ENCODE data around the gene DLGAP1. TPM values are rescaled to one million over a fixed set of nuclear protein-coding genes. Genes with fewer than 3 reads are reported as not detected.

DLGAP1 gene
- total RNA-seq, 1 experiment from 2014 or later, result 0.39 TPM

- BruUV-seq (replicated peaks), result no TSS peak
- Histone ChIP-seq H3K4me2 (ENCODE audit: low read length) (no peak overlapping the region), H2AFZ (ENCODE audit: low read depth, low read length, poor library complexity, severe bottlenecking) (no peak overlapping the region), H3K27ac (ENCODE audit: low read depth, low read length) (no peak overlapping the region), H3K9ac (ENCODE audit: low read length) (no peak overlapping the region), H3K27me3 (ENCODE audit: insufficient read depth, low read length) (no peaks in the 10 kb centered on the region), H3K9me2 (ENCODE audit: insufficient read depth) (no peaks in the 10 kb centered on the region), H3K4me1 (ENCODE audit: control insufficient read depth in 1 of 2, insufficient read depth in 2 of 2, low read length in 2 of 2) (no peaks in the 10 kb centered on the region), H3K79me2 (ENCODE audit: insufficient read depth, low read length) (no peaks in the 10 kb centered on the region), H3K4me3 (replicated peaks in 1 of 2; ENCODE audit: low read depth in 1 of 2, low read length in 2 of 2) (no peak overlapping the region), H3K36me3 (ENCODE audit: control insufficient read depth in 1 of 2, insufficient read depth in 2 of 2, low read length in 2 of 2) (no peaks in the 10 kb centered on the region), H4K20me1 (ENCODE audit: insufficient read depth) (no peaks in the 10 kb centered on the region), H3K9me3 (ENCODE audit: control insufficient read depth in 1 of 2, insufficient read depth in 1 of 2, low read depth in 1 of 2, low read length in 2 of 2) (0 out of 4 replicates have a peak, but pooled peaks cover 0 to 7% of the 10 kb centered on the region in 2 experiments)
- no peak for ATAC-seq
- ChIA-PET CTCF (interaction anchor here (1.0 to 1.3 kb wide), 2 partner anchors 13 to 298 kb away, joined by 4 to 7 read pairs; no protein-coding TSS in a partner anchor), POLR2A (no interaction called here), RAD21 (ENCODE audit: low non-redundant PET in 1 of 2, low total read pairs in 2 of 2, uncharacterized antibody in 2 of 2, unreplicated experiment in 2 of 2) (no interaction called here)
- intact Hi-C loops (cut with micrococcal nuclease), result loop anchor here (2.0 to 5.0 kb wide), 3 partner anchors 52 to 786 kb away; no protein-coding TSS in a partner anchor
- DNase-seq (ENCODE audit: low read depth, low spot score), result no peak
- TF ChIP-seq ZFX (IDR thresholded peaks at IDR 0.05), result no peak
- no peak for TF ChIP-seq YY1 (IDR thresholded peaks at IDR 0.05; ENCODE audit: extremely low read depth, insufficient replicate concordance, low read depth, low read length)
- no peak for TF ChIP-seq EGR1 (IDR thresholded peaks at IDR 0.05; ENCODE audit: low read depth)
- TF ChIP-seq RAD21 (IDR thresholded peaks at IDR 0.05; ENCODE audit: low read depth), result no peak
- no peak for TF ChIP-seq EZH2phosphoT487 (IDR thresholded peaks at IDR 0.05; ENCODE audit: borderline replicate concordance)
- TF ChIP-seq CBX3 (IDR thresholded peaks at IDR 0.05; ENCODE audit: low read depth), result no peak
- no peak for TF ChIP-seq ATF3 (IDR thresholded peaks at IDR 0.05)
- TF ChIP-seq TCF7L2 (IDR thresholded peaks at IDR 0.05; ENCODE audit: borderline replicate concordance, extremely low read depth, insufficient read depth, insufficient read length), result no peak
- TF ChIP-seq JUND (IDR thresholded peaks at IDR 0.05), result no peak
- no peak for TF ChIP-seq ZNF274 (IDR thresholded peaks at IDR 0.05; ENCODE audit: low read depth, low read length)
- no peak for TF ChIP-seq ZBTB33 (IDR thresholded peaks at IDR 0.05; ENCODE audit: extremely low read depth, insufficient replicate concordance, low read length)
- TF ChIP-seq POLR2A (IDR thresholded peaks at IDR 0.05; ENCODE audit: borderline replicate concordance, extremely low read depth, insufficient read depth, insufficient read length), result no peak
Measured at GRCh38 chr18:4069183-4069582, 385.9 kb downstream of the DLGAP1 start.

All from HCT116 (cell line).